HG03378 (cell line): ENCODE measurements around the gene MAP2K2.

Experiments
- ATAC-seq: cut with Tn5 transposase; IDR thresholded peaks from one replicate; pipeline ENCODE4 v1.9.1; 2021; ENCODE audit warnings: mild to moderate bottlenecking, moderate library complexity; ENCODE audit not compliant: unreplicated experiment

MAP2K2 gene

GRCh38 chr19:4061683-4062418 is 62.1 kb downstream of the MAP2K2 start:
- ATAC-seq: no peak

- no peak for ATAC-seq
Measured at GRCh38 chr19:4061178-4061682, 62.7 kb downstream of the MAP2K2 start.

GRCh38 chr19:4060621-4061177 is 63.2 kb downstream of the MAP2K2 start:
- ATAC-seq: no peak

- no peak for ATAC-seq
Measured at GRCh38 chr19:4059891-4060620, 63.9 kb downstream of the MAP2K2 start.

- no peak for ATAC-seq
Measured at GRCh38 chr19:4059453-4059871, 64.5 kb downstream of the MAP2K2 start.

- ATAC-seq: no peak
Measured at GRCh38 chr19:4058693-4059452, 65.0 kb downstream of the MAP2K2 start.

GRCh38 chr19:4057931-4058692 is 65.8 kb downstream of the MAP2K2 start:
- ATAC-seq: no peak

- ATAC-seq: no peak
Measured at GRCh38 chr19:4055209-4055552, 68.7 kb downstream of the MAP2K2 start.

- ATAC-seq: no peak
Measured at GRCh38 chr19:4054441-4055208, 69.3 kb downstream of the MAP2K2 start.

GRCh38 chr19:4053423-4054324 is 70.2 kb downstream of the MAP2K2 start:
- ATAC-seq: no peak

GRCh38 chr19:4052993-4053422 is 70.9 kb downstream of the MAP2K2 start:
- no peak for ATAC-seq

- no peak for ATAC-seq
Measured at GRCh38 chr19:4052114-4052992, 71.6 kb downstream of the MAP2K2 start.

GRCh38 chr19:4051175-4052101 is 72.5 kb downstream of the MAP2K2 start:
- no peak for ATAC-seq

- no peak for ATAC-seq
Measured at GRCh38 chr19:4049432-4049831, 74.5 kb downstream of the MAP2K2 start.

GRCh38 chr19:4046946-4047683 is 76.8 kb downstream of the MAP2K2 start:
- no peak for ATAC-seq

GRCh38 chr19:4046362-4046691 is 77.6 kb downstream of the MAP2K2 start:
- no peak for ATAC-seq
